Activated CD4-positive, alpha-beta T cell treated with anti-CD3 and anti-CD28 coated beads, Interleukin-2, amount 50 U/mL, for 4 hours (primary cell): ENCODE results near the gene ASTN2.

Experiments
- DNase-seq, 2 experiments: peaks; one replicate each; pipeline ENCODE4 v3.0.0-alpha.2; 2020

ASTN2 gene

GRCh38 chr9:117000834-117001233 lies 414.0 kb downstream of the ASTN2 start:
- no peak for DNase-seq

- DNase-seq: no peak
These were observed 414.6 kb downstream of the ASTN2 start for GRCh38 chr9:117000196-117000723.

- DNase-seq: no peak
These were observed 416.6 kb downstream of the ASTN2 start for GRCh38 chr9:116998305-116998704.

- DNase-seq: no peak
These were observed 422.0 kb downstream of the ASTN2 start for GRCh38 chr9:116992865-116993264.

GRCh38 chr9:116991051-116991450 lies 423.8 kb downstream of the ASTN2 start:
- DNase-seq: no peak

- no peak for DNase-seq
These were observed 424.3 kb downstream of the ASTN2 start for GRCh38 chr9:116990592-116990991.

GRCh38 chr9:116987721-116988485 lies 427.0 kb downstream of the ASTN2 start:
- no peak for DNase-seq

GRCh38 chr9:116986015-116986414 lies 428.8 kb downstream of the ASTN2 start:
- DNase-seq: no peak

GRCh38 chr9:116985596-116985995 lies 429.3 kb downstream of the ASTN2 start:
- DNase-seq: no peak

- no peak for DNase-seq
These were observed 430.7 kb downstream of the ASTN2 start for GRCh38 chr9:116984111-116984510.

- no peak for DNase-seq
These were observed 434.2 kb downstream of the ASTN2 start for GRCh38 chr9:116980582-116981120.

GRCh38 chr9:116979456-116979855 lies 435.4 kb downstream of the ASTN2 start:
- no peak for DNase-seq

GRCh38 chr9:116978155-116978554 lies 436.7 kb downstream of the ASTN2 start:
- DNase-seq: no peak

- no peak for DNase-seq
These were observed 439.7 kb downstream of the ASTN2 start for GRCh38 chr9:116975126-116975525.

GRCh38 chr9:116966199-116966598 lies 448.7 kb downstream of the ASTN2 start:
- no peak for DNase-seq

GRCh38 chr9:116964258-116964657 lies 450.6 kb downstream of the ASTN2 start:
- no peak for DNase-seq

GRCh38 chr9:116959809-116960208 lies 455.0 kb downstream of the ASTN2 start:
- DNase-seq: no peak

GRCh38 chr9:116958881-116959280 lies 456.0 kb downstream of the ASTN2 start:
- no peak for DNase-seq

- DNase-seq: no peak
These were observed 460.1 kb downstream of the ASTN2 start for GRCh38 chr9:116954731-116955130.

GRCh38 chr9:116953271-116953670 lies 461.6 kb downstream of the ASTN2 start:
- no peak for DNase-seq

- DNase-seq: no peak
These were observed 462.4 kb downstream of the ASTN2 start for GRCh38 chr9:116952436-116952810.

- no peak for DNase-seq
These were observed 463.0 kb downstream of the ASTN2 start for GRCh38 chr9:116951588-116952435.

- DNase-seq: no peak
These were observed 469.0 kb downstream of the ASTN2 start for GRCh38 chr9:116945817-116946216.
